ENCODE measurements around the gene COMMD2. TPM values are rescaled to one million over a fixed set of nuclear protein-coding genes. Genes with fewer than 3 reads are reported as not detected.

COMMD2 gene
- total RNA-seq, 1 experiment from 2014 or later, result 64.9 TPM

- Histone ChIP-seq H3K4ac (ENCODE audit: low read depth, low read length) (no peak overlapping the region), H3K79me2 (ENCODE audit: insufficient read depth, low read length) (no peaks in the 10 kb centered on the region), H3K23me2 (ENCODE audit: insufficient read length, low read depth, low read length, poor library complexity, severe bottlenecking) (no peaks in the 10 kb centered on the region), H3K9ac (ENCODE audit: extremely low read depth, insufficient read length, low read length) (no peak overlapping the region), H4K8ac (replicated peaks; ENCODE audit: insufficient read length, low read depth, low read length) (no peak overlapping the region), H3K27ac (ENCODE audit: insufficient read length, low read depth, low read length) (no peak overlapping the region), H3K9me3 (ENCODE audit: control insufficient read depth, low read depth, low read length) (no peaks in the 10 kb centered on the region), H3T11ph (ENCODE audit: low read length) (no peak overlapping the region), H4K20me1 (ENCODE audit: control insufficient read depth, insufficient read depth, insufficient read length) (no peaks in the 10 kb centered on the region), H3K4me2 (ENCODE audit: insufficient read depth, insufficient read length, low read length) (no peak overlapping the region), H2BK20ac (ENCODE audit: low read depth, low read length, poor library complexity, severe bottlenecking) (no peak overlapping the region), H3K18ac (ENCODE audit: insufficient read length, low read depth, low read length) (no peak overlapping the region), H2BK12ac (ENCODE audit: insufficient read length, low read depth, low read length) (no peak overlapping the region), H3K27me3 (ENCODE audit: insufficient read depth, low read length) (no peaks in the 10 kb centered on the region), H2AFZ (ENCODE audit: low read length) (no peak overlapping the region), H2BK5ac (ENCODE audit: insufficient read length, low read length) (no peak overlapping the region), H3K56ac (ENCODE audit: insufficient read length, low read depth, low read length) (no peak overlapping the region), H3K79me1 (ENCODE audit: insufficient read depth, low read depth, low read length, poor library complexity, severe bottlenecking) (no peaks in the 10 kb centered on the region), H2BK15ac (ENCODE audit: low read depth, low read length) (no peak overlapping the region), H3K4me1 (ENCODE audit: insufficient read depth, low read length) (no peaks in the 10 kb centered on the region), H4K91ac (ENCODE audit: insufficient read length, low read depth, low read length) (no peak overlapping the region), H2BK120ac (ENCODE audit: low read depth, low read length, poor library complexity, severe bottlenecking) (no peak overlapping the region), H2AK5ac (ENCODE audit: insufficient read length, low read length) (no peak overlapping the region), H4K5ac (ENCODE audit: insufficient read length, low read depth, low read length) (no peak overlapping the region), H3K23ac (ENCODE audit: insufficient read length, low read depth, low read length) (no peak overlapping the region), H3K14ac (ENCODE audit: insufficient read depth, low read length) (no peak overlapping the region)
- WGBS (ENCODE audit: extremely low coverage, insufficient read length, low lambda C conversion rate), result no CpG with 5 or more reads among the region's 3 CpGs
- 0 out of 2 replicates have a peak, but pooled peaks cover 2% of the 10 kb centered on the region for H3K27me3 Mint-ChIP-seq (ENCODE audit: low read depth)
- H3K4me1 Mint-ChIP-seq, result no peaks in the 10 kb centered on the region
- no peak overlapping the region for H3K27ac Mint-ChIP-seq
- no peaks in the 10 kb centered on the region for H3K9me3 Mint-ChIP-seq
- H3K4me3 Mint-ChIP-seq, result no peak overlapping the region
- no peaks in the 10 kb centered on the region for H3K36me3 Mint-ChIP-seq (ENCODE audit: insufficient read depth in 1 of 3, low read depth in 3 of 3)
- no peak for DNase-seq
- no peak for TF ChIP-seq CTCF (conservative IDR thresholded peaks at IDR 0.05)
Measured at GRCh38 chr3:149763565-149764195, 11.4 kb upstream of the COMMD2 start.
